ENCODE measurements around the gene VAV2.

GRCh38 chr9:134029248-134030226 lies 37.4 kb upstream of the VAV2 start:
- TF ChIP-seq CTCF (conservative IDR thresholded peaks at IDR 0.05; ENCODE audit: low read depth in 2 of 2) (no peak), POLR2AphosphoS5 (IDR thresholded peaks at IDR 0.05; ENCODE audit: low read depth) (no peak; the same call in 1 of the 2 replicates), EZH2phosphoT487 (IDR thresholded peaks at IDR 0.05; ENCODE audit: unreplicated experiment) (no peak), REST (IDR thresholded peaks at IDR 0.05; ENCODE audit: unreplicated experiment) (no peak), EZH2 (IDR thresholded peaks at IDR 0.05; ENCODE audit: low read depth, unreplicated experiment) (no peak), ZNF114 (CRISPR knock-in tag; IDR thresholded peaks at IDR 0.05) (no peak), CREB1 (CRISPR knock-in tag; IDR thresholded peaks at IDR 0.05; ENCODE audit: low read depth) (no peak), STAT1 (IDR thresholded peaks at IDR 0.05; ENCODE audit: unreplicated experiment) (no peak), ZNF331 (CRISPR knock-in tag; IDR thresholded peaks at IDR 0.05; ENCODE audit: low read depth) (no peak), JUNB (IDR thresholded peaks at IDR 0.05; ENCODE audit: unreplicated experiment) (no peak)

Measured in GM23338 (cell line).